H9 (cell line): ENCODE data around the gene SLC2A11. TPM values are rescaled to one million over a fixed set of nuclear protein-coding genes. Genes with fewer than 3 reads are reported as not detected.

Experiments
- DNase-seq: peaks from one replicate; pipeline ENCODE4 v3.0.0-alpha.2; 2017
- H2AFZ ChIP-seq: one replicate; pipeline ENCODE4 v1.6.1; 2013; ENCODE audit warnings: mild to moderate bottlenecking, low read length, control low read depth, moderate library complexity
- H2AK5ac ChIP-seq: 2 replicates; pipeline ENCODE4 v1.6.1; 2013; ENCODE audit warnings: low read length, control low read depth, mixed read lengths; ENCODE audit not compliant: insufficient read length
- H2BK120ac ChIP-seq: one replicate; pipeline ENCODE4 v1.6.1; 2013; ENCODE audit warnings: low read depth, mild to moderate bottlenecking, low read length, control low read depth, inconsistent platforms; ENCODE audit not compliant: poor library complexity, severe bottlenecking
- H2BK12ac ChIP-seq: 2 replicates; pipeline ENCODE4 v1.6.1; 2013; ENCODE audit warnings: low read length, control low read depth, mixed read lengths, low read depth; ENCODE audit not compliant: insufficient read length
- H2BK15ac ChIP-seq: 2 replicates; pipeline ENCODE4 v1.6.1; 2013; ENCODE audit warnings: low read depth, low read length, control low read depth
- H2BK20ac ChIP-seq: one replicate; pipeline ENCODE4 v1.6.1; 2013; ENCODE audit warnings: low read depth, mild to moderate bottlenecking, low read length, control low read depth, inconsistent platforms; ENCODE audit not compliant: poor library complexity, severe bottlenecking
- H2BK5ac ChIP-seq: 2 replicates; pipeline ENCODE4 v1.6.1; 2013; ENCODE audit warnings: low read length, control low read depth, mixed read lengths; ENCODE audit not compliant: insufficient read length
- H3K14ac ChIP-seq: 2 replicates; pipeline ENCODE4 v1.6.1; 2013; ENCODE audit warnings: low read length, control low read depth; ENCODE audit not compliant: insufficient read depth
- H3K18ac ChIP-seq: 2 replicates; pipeline ENCODE4 v1.6.1; 2013; ENCODE audit warnings: low read depth, mild to moderate bottlenecking, mixed read lengths, low read length, control low read depth; ENCODE audit not compliant: insufficient read length
- H3K23ac ChIP-seq: 2 replicates; pipeline ENCODE4 v1.6.1; 2013; ENCODE audit warnings: low read length, control low read depth, mixed read lengths, low read depth; ENCODE audit not compliant: insufficient read length
- H3K23me2 ChIP-seq: 2 replicates; pipeline ENCODE4 v1.6.1; 2013; ENCODE audit warnings: low read depth, mild to moderate bottlenecking, mixed read lengths, low read length, control low read depth; ENCODE audit not compliant: insufficient read length, poor library complexity, severe bottlenecking
- H3K27ac ChIP-seq: 2 replicates; pipeline ENCODE4 v1.5.1; 2013; ENCODE audit warnings: low read length, control low read depth, mixed read lengths, low read depth; ENCODE audit not compliant: insufficient read length
- H3K27me3 ChIP-seq: 2 replicates; pipeline ENCODE4 v1.6.1; 2013; ENCODE audit warnings: low read length, control low read depth, inconsistent platforms; ENCODE audit not compliant: insufficient read depth
- H3K4ac ChIP-seq: 2 replicates; pipeline ENCODE4 v1.6.1; 2013; ENCODE audit warnings: low read depth, mild to moderate bottlenecking, control low read depth, inconsistent platforms, low read length, moderate library complexity
- H3K4me1 ChIP-seq: 2 replicates; pipeline ENCODE4 v1.6.1; 2013; ENCODE audit warnings: low read length, control low read depth, inconsistent platforms; ENCODE audit not compliant: insufficient read depth
- H3K4me2 ChIP-seq: 2 replicates; pipeline ENCODE4 v1.6.1; 2013; ENCODE audit warnings: low read length, control low read depth, mixed read lengths; ENCODE audit not compliant: insufficient read length, insufficient read depth
- H3K56ac ChIP-seq: 2 replicates; pipeline ENCODE4 v1.6.1; 2013; ENCODE audit warnings: low read depth, mild to moderate bottlenecking, mixed read lengths, low read length, control low read depth; ENCODE audit not compliant: insufficient read length
- H3K79me1 ChIP-seq: 2 replicates; pipeline ENCODE4 v1.6.1; 2013; ENCODE audit warnings: low read depth, mild to moderate bottlenecking, moderate library complexity, low read length, control low read depth, inconsistent platforms; ENCODE audit not compliant: insufficient read depth, poor library complexity, severe bottlenecking
- H3K79me2 ChIP-seq: 2 replicates; pipeline ENCODE4 v1.6.1; 2013; ENCODE audit warnings: low read length, control low read depth, inconsistent platforms; ENCODE audit not compliant: insufficient read depth
- H3K9ac ChIP-seq: 2 replicates; pipeline ENCODE4 v1.6.1; 2013; ENCODE audit warnings: low read length, control low read depth, mixed read lengths; ENCODE audit not compliant: insufficient read length; ENCODE audit errors: extremely low read depth
- H3K9me3 ChIP-seq: one replicate; pipeline ENCODE4 v1.6.1; 2013; ENCODE audit warnings: low read depth, low read length, inconsistent platforms; ENCODE audit not compliant: control insufficient read depth
- H3T11ph ChIP-seq: one replicate; pipeline ENCODE4 v1.6.1; 2013; ENCODE audit warnings: mild to moderate bottlenecking, low read length, control low read depth, inconsistent platforms
- H4K20me1 ChIP-seq: one replicate; pipeline ENCODE4 v1.6.1; 2013; ENCODE audit not compliant: control insufficient read depth, insufficient read length, insufficient read depth
- H4K5ac ChIP-seq: 2 replicates; pipeline ENCODE4 v1.6.1; 2013; ENCODE audit warnings: low read depth, mild to moderate bottlenecking, mixed read lengths, low read length, control low read depth; ENCODE audit not compliant: insufficient read length
- H4K8ac ChIP-seq: replicated peaks from 2 replicates; pipeline ENCODE4 v1.6.1; 2013; ENCODE audit warnings: low read length, control low read depth, mixed read lengths, low read depth; ENCODE audit not compliant: insufficient read length
- H4K91ac ChIP-seq: 2 replicates; pipeline ENCODE4 v1.6.1; 2013; ENCODE audit warnings: low read depth, mild to moderate bottlenecking, moderate library complexity, mixed read lengths, low read length, control low read depth; ENCODE audit not compliant: insufficient read length
- H3K27ac Mint-ChIP-seq, 3 experiments: 2 replicates in 2 of 3; 3 replicates in 1 of 3; pipeline ENCODE4 v1.8.0; 2020 to 2021; ENCODE audit warnings: mixed read lengths in 3 of 3, mild to moderate bottlenecking in 1 of 3, moderate library complexity in 1 of 3
- H3K27me3 Mint-ChIP-seq: 2 replicates; pipeline ENCODE4 v1.8.0; 2021; ENCODE audit warnings: low read depth, mild to moderate bottlenecking, moderate library complexity, mixed read lengths
- H3K36me3 Mint-ChIP-seq, 3 experiments: 2 replicates in 2 of 3; 3 replicates in 1 of 3; pipeline ENCODE4 v1.8.0; 2020 to 2021; ENCODE audit warnings: low read depth in 3 of 3, mixed read lengths in 3 of 3; ENCODE audit not compliant: insufficient read depth in 1 of 3
- H3K4me1 Mint-ChIP-seq, 2 experiments: 2 replicates each; pipeline ENCODE4 v1.8.0; 2020; ENCODE audit warnings: mixed read lengths in 2 of 2
- H3K4me3 Mint-ChIP-seq, 2 experiments: 2 replicates in 1 of 2; 3 replicates in 1 of 2; pipeline ENCODE4 v1.8.0; 2020 to 2021; ENCODE audit warnings: mild to moderate bottlenecking in 2 of 2, mixed read lengths in 2 of 2, moderate library complexity in 1 of 2
- H3K9me3 Mint-ChIP-seq, 2 experiments: 2 replicates in 1 of 2; 3 replicates in 1 of 2; pipeline ENCODE4 v1.8.0; 2020; ENCODE audit warnings: mild to moderate bottlenecking in 2 of 2, mixed read lengths in 2 of 2, moderate library complexity in 1 of 2
- CTCF ChIP-seq: fragments of 200-600 bp; sonication (generic); conservative IDR thresholded peaks from 3 replicates; pipeline ENCODE4 v1.8.0; 2021; ENCODE audit warnings: antibody characterized with exemption, mild to moderate bottlenecking
- WGBS: extraction: QIAGEN DNeasy Blood & Tissue Kit; methylation state at CpG from one replicate; pipeline ENCODE4 v1.1.7; 2013; ENCODE audit warnings: missing lambda C conversion rate, low lambda C conversion rate, mixed read lengths; ENCODE audit not compliant: insufficient read length; ENCODE audit errors: extremely low coverage; 5-methylcytosine and 5-hydroxymethylcytosine counted together
- total RNA-seq: library from RNA; stranded (reverse); gene quantifications from 2 replicates; pipeline ENCODE4 v1.2.1, GENCODE V29; 2021

SLC2A11 gene
- total RNA-seq, 1 experiment from 2014 or later: 15.0 TPM

- no peak overlapping the region for H3K4me3 Mint-ChIP-seq
- H3K23me2 ChIP-seq: peaks cover 6% of the 10 kb centered on the region
- no peak for DNase-seq
- no peak overlapping the region for H2BK12ac ChIP-seq
- no peak overlapping the region for H2BK15ac ChIP-seq
- H2BK5ac ChIP-seq: no peak overlapping the region
- no peak overlapping the region for H3K23ac ChIP-seq
- no peaks in the 10 kb centered on the region for H3K27me3 ChIP-seq
- no peaks in the 10 kb centered on the region for H3K9me3 ChIP-seq
- no peak overlapping the region for H2BK120ac ChIP-seq
- H3K27ac ChIP-seq: no peak overlapping the region
- H3K36me3 Mint-ChIP-seq: peaks cover 11 to 27% (median 24%) of the 10 kb centered on the region in 3 experiments; a peak in 6 of 7 replicates
- no peak overlapping the region for H3K4ac ChIP-seq
- H3K27me3 Mint-ChIP-seq: peaks cover 8% of the 10 kb centered on the region
- H3T11ph ChIP-seq: no peak overlapping the region
- peaks cover 0 to 3% of the 10 kb centered on the region in 2 experiments; a peak in 1 of 5 replicates for H3K9me3 Mint-ChIP-seq
- no peak overlapping the region for H3K9ac ChIP-seq
- WGBS: no CpG with 5 or more reads among the region's 10 CpGs
- peaks cover 14 to 20% of the 10 kb centered on the region in 2 experiments for H3K4me1 Mint-ChIP-seq
- no peak overlapping the region for H3K27ac Mint-ChIP-seq
- H4K8ac ChIP-seq: no peak overlapping the region
- no peak overlapping the region for H4K91ac ChIP-seq
- TF ChIP-seq CTCF: no peak
- H4K5ac ChIP-seq: no peak overlapping the region
- no peak overlapping the region for H3K56ac ChIP-seq
- H3K79me1 ChIP-seq: no peaks in the 10 kb centered on the region
- H3K14ac ChIP-seq: no peak overlapping the region
- no peak overlapping the region for H3K18ac ChIP-seq
- H3K79me2 ChIP-seq: no peaks in the 10 kb centered on the region
- no peak overlapping the region for H2BK20ac ChIP-seq
- no peaks in the 10 kb centered on the region; the same call in 1 of the 2 replicates for H3K4me1 ChIP-seq
- H2AFZ ChIP-seq: no peak overlapping the region
- no peaks in the 10 kb centered on the region for H4K20me1 ChIP-seq
- no peak overlapping the region for H3K4me2 ChIP-seq
- no peak overlapping the region for H2AK5ac ChIP-seq
These were observed 22.7 kb upstream of the SLC2A11 start for GRCh38 chr22:23834793-23835483.
